Bone marrow (tissue), 2 donors: ENCODE data around the gene NAIF1.

Experiments used
- DNase-seq, 2 donors: peaks; one replicate each; lab custom pipeline; 2025; lab: John Stamatoyannopoulos, UW

NAIF1 gene

GRCh38 chr9:128102196-128102595 is 35.1 kb upstream of the NAIF1 start:
- no peak for DNase-seq

- no peak for DNase-seq
Observed at GRCh38 chr9:128101690-128102089, 34.6 kb upstream of the NAIF1 start.

DNA sequence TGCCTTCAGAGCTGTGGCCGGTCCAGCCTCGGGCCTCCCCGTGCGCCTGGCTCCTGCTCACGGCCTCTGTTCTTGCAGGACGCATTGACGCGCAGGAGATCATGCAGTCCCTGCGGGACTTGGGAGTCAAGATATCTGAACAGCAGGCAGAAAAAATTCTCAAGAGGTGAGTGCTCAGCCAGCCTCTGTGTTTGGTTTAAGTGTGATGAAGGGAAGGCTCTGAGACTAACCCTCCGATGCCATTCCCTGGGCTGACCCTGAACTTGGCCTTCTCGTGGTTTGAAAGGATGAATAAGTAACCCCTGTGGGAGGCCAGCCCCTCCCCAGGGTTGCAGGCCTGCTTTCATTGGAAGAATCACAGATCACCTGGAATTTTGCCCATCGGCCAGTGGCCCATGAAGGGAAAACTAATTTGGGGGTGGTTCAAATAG is 34.1 kb upstream of the NAIF1 start:
- no peak for DNase-seq

- DNase-seq = no peak
Observed at GRCh38 chr9:128100581-128100980, 33.5 kb upstream of the NAIF1 start.

DNA sequence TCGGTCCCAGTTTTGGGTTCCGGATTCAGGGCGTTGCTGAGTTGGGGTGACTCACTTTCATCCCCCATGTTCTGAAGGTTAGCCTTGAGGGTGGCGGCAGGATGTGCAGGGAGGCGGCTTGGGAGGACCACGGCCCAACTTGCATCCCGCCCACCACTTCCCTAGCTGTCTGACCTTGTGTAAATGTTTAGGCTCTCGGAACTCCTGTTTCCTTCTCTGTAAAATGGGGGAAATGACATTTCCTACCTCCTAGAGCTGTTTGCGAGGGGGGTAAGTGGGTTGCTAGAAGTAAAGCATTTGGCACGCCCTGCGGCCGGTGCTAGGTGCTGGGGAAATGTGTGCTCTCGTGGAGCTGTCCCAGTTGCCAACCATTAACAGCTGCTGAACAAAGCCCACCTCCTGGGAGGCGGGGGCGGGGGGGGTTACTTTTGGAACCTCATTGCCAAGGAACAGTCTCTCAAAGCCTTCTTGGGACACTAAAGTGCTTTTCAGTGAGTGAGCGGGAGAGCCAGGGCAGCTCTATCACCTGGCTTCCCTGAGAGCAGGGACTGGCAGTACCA is 32.9 kb upstream of the NAIF1 start:
- DNase-seq = no peak

DNA sequence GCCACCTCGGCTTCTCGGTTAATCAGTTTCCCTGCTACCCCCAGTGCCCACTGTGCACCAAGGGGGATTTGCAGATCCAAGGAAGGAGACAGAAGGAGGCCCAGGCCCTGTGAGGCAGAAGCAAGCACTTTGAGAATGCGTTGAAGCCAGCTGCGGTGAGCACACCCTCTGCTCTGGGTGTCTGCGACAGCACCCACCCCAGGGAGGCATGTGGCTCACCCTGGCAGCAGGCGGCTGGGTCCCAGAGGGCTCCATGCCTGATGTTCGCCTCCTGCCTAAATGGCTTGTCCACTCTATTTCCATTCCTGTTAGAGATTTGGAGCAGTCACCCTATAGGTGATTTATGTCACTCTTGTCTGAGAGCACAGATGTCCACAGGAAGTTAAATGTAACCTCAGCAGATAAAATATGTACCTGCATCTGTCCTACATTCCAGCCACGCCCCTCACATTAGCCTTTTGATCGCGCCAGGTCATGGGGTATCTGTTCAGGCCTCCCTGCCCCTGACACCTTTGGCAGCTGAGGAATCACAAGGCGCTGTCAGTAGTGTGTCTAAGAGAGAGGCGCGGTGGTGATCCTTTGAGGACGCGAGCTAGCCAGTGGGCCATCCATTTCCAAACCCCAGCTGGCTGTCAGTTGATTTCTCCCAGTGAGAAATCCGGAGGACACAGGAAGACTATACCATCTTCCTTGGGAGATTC is 32.3 kb upstream of the NAIF1 start:
- DNase-seq = no peak

DNA sequence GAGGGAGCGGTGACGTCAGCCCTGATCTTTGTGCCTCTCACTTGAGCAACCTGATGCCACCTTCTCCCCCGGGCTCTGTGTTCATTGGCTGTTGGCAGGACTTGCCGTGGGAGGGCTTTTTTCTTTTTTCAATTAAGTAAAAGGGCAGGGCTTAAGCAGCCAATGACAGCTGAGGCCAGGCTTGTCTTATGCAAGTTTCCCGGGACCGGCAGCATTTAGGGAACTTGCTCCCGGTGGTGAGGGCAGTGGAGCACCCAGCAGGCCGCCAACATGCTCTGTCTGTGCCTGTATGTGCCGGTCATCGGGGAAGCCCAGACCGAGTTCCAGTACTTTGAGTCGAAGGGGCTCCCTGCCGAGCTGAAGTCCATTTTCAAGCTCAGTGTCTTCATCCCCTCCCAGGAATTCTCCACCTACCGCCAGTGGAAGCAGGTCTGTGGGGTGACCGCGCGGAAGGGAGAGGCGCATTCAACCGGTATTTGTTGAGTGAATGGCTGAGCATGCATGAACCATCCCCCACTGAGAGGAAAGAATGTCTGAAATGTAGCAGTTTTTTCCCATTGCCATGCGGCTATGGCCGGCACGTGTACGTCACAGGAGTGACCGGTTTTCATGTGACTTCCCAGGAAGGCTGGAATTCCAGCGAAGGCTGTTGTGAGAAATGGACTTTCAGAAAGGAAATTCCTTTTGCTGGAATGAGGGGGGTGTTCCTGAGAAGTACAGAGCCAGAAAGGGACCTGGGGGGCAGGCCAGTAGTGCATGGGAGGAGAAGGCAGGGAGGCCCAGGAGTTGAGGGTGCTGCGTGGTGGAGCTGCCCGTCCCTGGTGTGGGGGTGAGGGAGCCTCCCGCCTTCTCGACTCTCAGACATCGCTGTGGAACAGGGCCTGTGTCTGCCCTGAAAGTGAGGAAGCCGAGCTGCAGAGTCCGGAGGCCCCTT is 31.4 kb upstream of the NAIF1 start:
- DNase-seq = peak in 1 of 2 donors; percentile 63

- no peak for DNase-seq
Observed at GRCh38 chr9:128097543-128098296, 30.6 kb upstream of the NAIF1 start.

DNA sequence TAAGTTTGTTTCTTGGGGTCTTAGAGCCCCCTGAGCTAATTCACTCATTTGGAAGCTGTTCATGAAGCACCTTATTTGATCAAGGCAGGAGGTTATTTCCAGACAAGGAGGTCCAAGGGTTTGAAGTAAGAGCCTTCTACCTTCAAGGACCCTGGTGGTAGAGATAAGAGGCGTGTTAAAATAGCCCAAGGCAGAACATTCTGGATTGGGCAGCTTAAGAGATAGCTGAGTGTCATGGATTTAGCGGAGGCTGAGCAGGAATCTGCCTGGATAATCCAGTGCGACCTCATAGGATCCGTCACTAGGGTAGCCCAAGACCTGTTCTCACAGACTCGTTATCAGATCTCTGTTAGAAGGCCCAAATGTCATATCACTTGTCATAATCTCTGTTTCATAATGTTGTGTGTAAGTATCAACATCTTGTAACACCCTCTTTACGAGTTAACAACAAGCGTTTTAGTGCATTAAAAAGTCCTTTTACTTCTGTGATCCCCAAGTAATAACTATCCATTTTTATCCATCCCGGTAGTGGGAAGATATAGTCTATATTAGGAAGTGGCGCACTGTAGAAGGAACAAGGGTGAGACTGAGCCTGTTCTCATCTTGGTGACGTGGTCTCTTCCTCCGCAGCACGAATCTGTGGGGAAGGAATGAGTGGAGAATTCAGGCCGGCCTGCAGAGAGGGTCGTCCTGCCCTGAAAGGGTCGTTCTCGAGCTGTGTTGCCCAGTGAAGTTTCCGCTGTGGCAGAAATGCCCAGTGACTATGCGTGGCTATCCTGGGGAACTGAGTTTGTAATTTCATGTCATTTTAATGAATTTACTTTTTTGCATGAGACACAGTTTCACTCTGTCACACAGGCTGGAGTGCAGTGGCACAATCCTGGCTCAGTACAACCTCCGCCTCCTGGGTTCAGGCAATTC is 29.8 kb upstream of the NAIF1 start:
- no peak for DNase-seq

DNA sequence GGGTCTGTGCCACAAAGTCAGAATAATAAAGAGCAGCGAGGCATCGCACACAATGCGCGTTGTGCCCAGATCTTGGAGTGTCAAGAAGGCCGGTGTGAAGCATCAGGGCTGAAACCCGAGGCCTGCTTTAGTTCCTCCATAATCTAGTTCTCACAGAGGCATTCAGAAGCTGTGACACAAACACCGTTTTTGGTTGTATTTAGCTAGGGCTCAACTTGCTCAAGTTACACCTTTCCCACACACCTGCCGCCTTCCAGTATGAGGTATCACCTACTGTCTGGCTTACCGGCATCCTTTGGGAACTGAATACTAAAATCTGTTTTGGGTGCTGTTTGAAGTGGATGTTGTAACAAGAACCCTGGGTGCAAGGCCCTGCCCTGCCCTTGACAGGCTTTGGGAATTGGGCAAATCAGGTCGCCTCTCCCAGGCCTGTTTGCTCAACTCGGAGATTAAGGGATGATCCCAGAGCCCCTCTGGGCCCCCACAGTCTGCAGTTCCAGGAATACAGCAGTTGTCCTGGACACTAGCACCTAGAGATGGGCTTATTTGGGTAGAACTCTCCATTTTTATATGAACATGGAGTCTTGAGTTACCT is 27.9 kb upstream of the NAIF1 start:
- no peak for DNase-seq

- DNase-seq = peak; percentile 58 to 93
Observed at GRCh38 chr9:128094166-128094949, 27.2 kb upstream of the NAIF1 start.

- no peak for DNase-seq
Observed at GRCh38 chr9:128093011-128093410, 25.9 kb upstream of the NAIF1 start.

GRCh38 chr9:128092199-128092977 is 25.3 kb upstream of the NAIF1 start:
- no peak for DNase-seq

DNA sequence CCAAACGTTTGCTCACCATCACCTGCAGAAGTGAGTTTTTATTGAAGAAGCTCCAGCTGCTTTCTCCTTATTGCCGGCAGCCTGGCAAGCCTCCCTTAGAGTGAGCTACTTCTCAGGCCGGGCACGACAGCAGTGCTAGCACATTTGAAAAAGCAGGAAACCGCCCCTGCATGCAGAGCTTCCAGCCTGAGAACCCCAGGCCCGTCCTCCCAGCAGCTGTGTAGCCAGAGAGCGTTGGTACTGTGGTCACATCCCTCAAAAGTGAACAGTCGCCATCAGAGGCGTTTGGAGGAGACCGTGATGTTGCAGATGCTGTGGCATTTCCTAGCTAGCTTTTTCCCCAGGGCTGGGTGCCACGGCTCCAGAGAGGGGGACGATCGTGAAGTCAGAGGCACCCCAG is 24.5 kb upstream of the NAIF1 start:
- peak in 1 of 2 donors; percentile 38 for DNase-seq

DNA sequence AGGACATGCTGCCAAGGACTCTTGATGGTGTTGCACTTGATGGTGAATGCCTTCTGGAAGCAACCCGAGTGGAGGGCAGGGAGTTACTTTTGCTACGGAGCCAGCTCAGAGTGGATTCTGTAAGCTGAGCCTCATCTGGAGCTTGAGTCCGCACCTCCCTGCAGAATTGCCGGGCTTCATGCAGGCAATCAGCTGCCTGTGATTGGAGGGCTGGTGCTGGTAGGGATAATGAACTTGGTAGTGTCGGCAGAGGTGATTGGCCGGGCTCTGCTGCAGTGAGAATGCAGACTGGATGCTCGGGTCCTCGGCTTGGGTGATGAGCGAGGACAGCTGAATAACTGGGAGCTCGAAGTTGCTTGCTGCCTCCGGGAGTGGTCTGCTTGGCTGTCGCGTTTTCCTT is 24.0 kb upstream of the NAIF1 start:
- DNase-seq = no peak

GRCh38 chr9:128089299-128089698 is 22.2 kb upstream of the NAIF1 start:
- no peak for DNase-seq

GRCh38 chr9:128088253-128088945 is 21.3 kb upstream of the NAIF1 start:
- no peak for DNase-seq

DNA sequence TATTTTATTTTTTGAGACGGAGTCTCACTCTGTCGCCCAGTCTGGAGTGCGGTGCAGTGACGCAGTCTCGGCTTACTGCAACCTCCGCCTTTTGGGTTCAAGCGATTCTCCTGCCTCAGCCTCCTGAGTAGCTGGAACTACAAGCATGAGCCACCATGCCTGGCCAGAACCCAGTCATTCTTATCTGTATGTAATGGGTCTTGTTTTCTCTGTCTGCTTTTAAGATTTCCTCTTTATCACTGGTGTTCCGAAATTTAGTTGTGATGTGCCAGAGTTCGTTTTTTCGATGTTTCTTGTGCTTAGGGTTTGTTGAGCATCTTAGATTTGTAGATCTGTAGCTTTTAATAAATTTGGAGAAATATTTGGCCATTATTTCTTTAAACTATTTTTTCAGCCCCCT is 20.1 kb upstream of the NAIF1 start:
- DNase-seq = no peak
